Neural cell (in vitro differentiated cells): Measurements from ENCODE around the gene NANP. TPM values are rescaled to one million over a fixed set of nuclear protein-coding genes. Genes with fewer than 3 reads are reported as not detected.
"Not testable (repeated sequence)": the region's sequence is repeated elsewhere in the genome, so short reads cannot be mapped to it uniquely, and the experiment has no call there.

Experiments used
- H2AFZ ChIP-seq: fragments of 200-600, 300-800 bp; sonication (generic), shearing (Covaris generic); 2 replicates; pipeline ENCODE4 v1.6.0; 2014; ENCODE audit warnings: low read depth, mild to moderate bottlenecking, antibody characterized with exemption, low read length, moderate library complexity
- H3F3A ChIP-seq: fragments of 200-600 bp; shearing (Covaris generic); 2 replicates; pipeline ENCODE4 v1.6.1; 2016; ENCODE audit warnings: mild to moderate bottlenecking, moderate library complexity, mixed read lengths, antibody characterized with exemption, low read length; ENCODE audit not compliant: insufficient read depth, poor library complexity, severe bottlenecking
- H3K27ac ChIP-seq: fragments of 200-600, 300-800 bp; sonication (generic), shearing (Covaris generic); 2 replicates; pipeline ENCODE4 v1.5.1; 2014; ENCODE audit warnings: mild to moderate bottlenecking, low read length, moderate library complexity
- H3K27me3 ChIP-seq: fragments of 300-800, 200-600 bp; sonication (generic), shearing (Covaris generic); 2 replicates; pipeline ENCODE4 v1.6.0; 2014; ENCODE audit warnings: mild to moderate bottlenecking, low read depth, low read length, moderate library complexity; ENCODE audit not compliant: insufficient read depth
- H3K36me3 ChIP-seq: fragments of 300-800, 200-600 bp; sonication (generic), shearing (Covaris generic); 2 replicates; pipeline ENCODE4 v1.5.1; 2014; ENCODE audit warnings: mild to moderate bottlenecking, antibody characterized with exemption, low read length, moderate library complexity; ENCODE audit not compliant: insufficient read depth
- H3K4me2 ChIP-seq: fragments of 300-800, 200-600 bp; sonication (generic), shearing (Covaris generic); 2 replicates; pipeline ENCODE4 v1.6.0; 2014; ENCODE audit warnings: mild to moderate bottlenecking, low read length
- H3K4me3 ChIP-seq: fragments of 300-800, 200-600 bp; sonication (generic), shearing (Covaris generic); 2 replicates; pipeline ENCODE4 v1.5.1; 2014; ENCODE audit warnings: mild to moderate bottlenecking, low read length, moderate library complexity
- H3K79me2 ChIP-seq: fragments of 200-600 bp; shearing (Covaris generic); replicated peaks from 2 replicates; pipeline ENCODE4 v1.6.0; 2014; ENCODE audit warnings: mild to moderate bottlenecking, low read length, moderate library complexity; ENCODE audit not compliant: insufficient read depth
- H3K9ac ChIP-seq: fragments of 300-800, 200-600 bp; sonication (generic), shearing (Covaris generic); 2 replicates; pipeline ENCODE4 v1.6.1; 2016; ENCODE audit warnings: mild to moderate bottlenecking, low read length, mixed read lengths
- H3K9me2 ChIP-seq: fragments of 200-600 bp; shearing (Covaris generic); 2 replicates; pipeline ENCODE4 v1.6.1; 2016; ENCODE audit warnings: mild to moderate bottlenecking, low read length, mixed read lengths; ENCODE audit not compliant: insufficient read depth
- H3K9me3 ChIP-seq: fragments of 200-600, 300-800 bp; sonication (generic), shearing (Covaris generic); 2 replicates; pipeline ENCODE4 v1.6.1; 2016; ENCODE audit warnings: mild to moderate bottlenecking, mixed run types, low read length, moderate library complexity, mixed read lengths
- H4K20me1 ChIP-seq: fragments of 200-600 bp; shearing (Covaris generic); 2 replicates; pipeline ENCODE4 v1.6.1; 2016; ENCODE audit warnings: mild to moderate bottlenecking, mixed run types; ENCODE audit not compliant: insufficient read depth
- CTCF ChIP-seq: fragments of 450-650 bp; IDR thresholded peaks from 2 replicates; pipeline ENCODE4 v1.5.1; 2014; ENCODE audit warnings: antibody characterized with exemption, mild to moderate bottlenecking, moderate library complexity; ENCODE audit not compliant: poor library complexity, severe bottlenecking
- EP300 ChIP-seq: fragments of 450-650 bp; conservative IDR thresholded peaks from 2 replicates; pipeline ENCODE4 v1.6.1; 2014; ENCODE audit warnings: antibody characterized with exemption, mild to moderate bottlenecking, moderate library complexity; ENCODE audit not compliant: poor library complexity, severe bottlenecking
- EZH2 ChIP-seq: fragments of 200-600, 300-800 bp; shearing (Covaris generic), sonication (generic); IDR thresholded peaks from 2 replicates; pipeline ENCODE4 v1.6.1; 2014; ENCODE audit warnings: antibody characterized with exemption, low read length, borderline replicate concordance, mild to moderate bottlenecking; ENCODE audit not compliant: insufficient read depth, poor library complexity, severe bottlenecking
- MXI1 ChIP-seq: fragments of 450-650 bp; conservative IDR thresholded peaks from 2 replicates; pipeline ENCODE4 v1.6.1; 2014; ENCODE audit warnings: antibody characterized with exemption, mild to moderate bottlenecking; ENCODE audit not compliant: poor library complexity, severe bottlenecking
- POLR2AphosphoS5 ChIP-seq: IDR thresholded peaks from 2 replicates; pipeline ENCODE4 v1.6.1; 2012
- RAD21 ChIP-seq: fragments of 450-650 bp; conservative IDR thresholded peaks from 2 replicates; pipeline ENCODE4 v1.6.1; 2014; ENCODE audit warnings: antibody characterized with exemption, mild to moderate bottlenecking, moderate library complexity
- REST ChIP-seq: IDR thresholded peaks from 2 replicates; pipeline ENCODE4 v1.6.1; 2012; ENCODE audit warnings: borderline replicate concordance
- SMC3 ChIP-seq: fragments of 450-650 bp; conservative IDR thresholded peaks from 2 replicates; pipeline ENCODE4 v1.6.1; 2014; ENCODE audit warnings: antibody characterized with exemption, mild to moderate bottlenecking, moderate library complexity; ENCODE audit not compliant: poor library complexity
- TAF1 ChIP-seq: IDR thresholded peaks from 2 replicates; pipeline ENCODE4 v1.6.1; 2012; ENCODE audit warnings: low read depth
- polyA plus RNA-seq: library from polyadenylated mRNA; depleted of rRNA; stranded (reverse); fragments of >200 nt; gene quantifications from 2 replicates; pipeline ENCODE4 v1.2.3, GENCODE V29; 2014

Gene NANP
- polyA plus RNA-seq, 1 donor from 2014 or later, result 4.1 TPM

GRCh38 chr20:25602191-25602913, 21.5 kb downstream of the NANP start:
- not testable (repeated sequence) for H2AFZ ChIP-seq, H3K27ac ChIP-seq, H3K9ac ChIP-seq, H3K9me3 ChIP-seq, H3F3A ChIP-seq, H3K4me3 ChIP-seq, H3K4me2 ChIP-seq, H3K27me3 ChIP-seq, H3K9me2 ChIP-seq, H4K20me1 ChIP-seq, H3K79me2 ChIP-seq, H3K36me3 ChIP-seq

- Histone ChIP-seq H3K4me3 (no peak overlapping the region), H3K9me2 (no peaks in the 10 kb centered on the region), H2AFZ (no peak overlapping the region), H3K36me3 (no peaks in the 10 kb centered on the region), H4K20me1 (no peaks in the 10 kb centered on the region), H3K4me2 (no peak overlapping the region), H3K9ac (no peak overlapping the region), H3K27ac (no peak overlapping the region), H3K79me2 (no peaks in the 10 kb centered on the region), H3K27me3 (no peaks in the 10 kb centered on the region), H3F3A (no peaks in the 10 kb centered on the region), H3K9me3 (no peaks in the 10 kb centered on the region)
- TF ChIP-seq SMC3, result no peak
- no peak for TF ChIP-seq MXI1
- no peak for TF ChIP-seq CTCF
- TF ChIP-seq REST, result no peak
- no peak for TF ChIP-seq TAF1
- TF ChIP-seq EZH2, result no peak
- TF ChIP-seq POLR2AphosphoS5, result no peak
Measured at GRCh38 chr20:25601659-25602058, 22.2 kb downstream of the NANP start.

DNA sequence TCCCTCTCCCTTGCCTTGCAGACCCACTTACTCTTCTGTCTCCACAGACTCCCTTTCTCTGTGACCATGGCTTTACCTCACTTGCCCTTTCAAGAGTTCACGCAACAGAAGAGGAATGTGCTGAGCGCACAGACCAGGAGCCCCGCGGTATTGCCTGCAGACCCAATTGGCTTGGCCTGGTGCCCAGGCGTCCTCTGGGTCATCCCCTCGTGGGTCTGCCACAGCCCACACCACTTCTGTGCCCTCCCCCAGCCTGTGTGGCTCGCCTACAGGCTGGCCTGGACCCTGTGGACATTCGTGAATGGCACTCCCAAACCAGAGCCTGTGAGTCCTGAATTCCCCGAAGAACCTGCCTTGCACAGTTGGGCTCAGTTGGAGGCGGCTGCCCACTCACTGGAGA, 23.2 kb downstream of the NANP start:
- H3K9me3 ChIP-seq, result no peaks in the 10 kb centered on the region
- H2AFZ ChIP-seq, result no peak overlapping the region
- no peaks in the 10 kb centered on the region for H3K9me2 ChIP-seq
- no peak overlapping the region for H3K9ac ChIP-seq
- TF ChIP-seq MXI1 (no peak), SMC3 (no peak), EP300 (no peak), REST (no peak), EZH2 (no peak), RAD21 (no peak), TAF1 (no peak), POLR2AphosphoS5 (no peak), CTCF (no peak)
- no peaks in the 10 kb centered on the region for H3K27me3 ChIP-seq
- no peak overlapping the region for H3K27ac ChIP-seq
- H3K36me3 ChIP-seq, result no peaks in the 10 kb centered on the region
- H3F3A ChIP-seq, result no peaks in the 10 kb centered on the region
- no peaks in the 10 kb centered on the region for H3K79me2 ChIP-seq
- H3K4me2 ChIP-seq, result no peak overlapping the region
- H3K4me3 ChIP-seq, result no peak overlapping the region
- no peaks in the 10 kb centered on the region for H4K20me1 ChIP-seq
